ENCODE measurements around the gene MRPL12.

- TF ChIP-seq ATF6 (CRISPR knock-in tag; IDR thresholded peaks at IDR 0.05) (no peak), ATF3 (CRISPR knock-in tag; conservative IDR thresholded peaks at IDR 0.05) (no peak), NR2C2 (CRISPR knock-in tag; IDR thresholded peaks at IDR 0.05) (no peak), IRF2 (CRISPR knock-in tag; IDR thresholded peaks at IDR 0.05; ENCODE audit: borderline replicate concordance, low read depth) (no peak), GTF2I (CRISPR knock-in tag; conservative IDR thresholded peaks at IDR 0.05) (no peak), CTCF (IDR thresholded peaks at IDR 0.05) (no peak), ZNF423 (CRISPR knock-in tag; IDR thresholded peaks at IDR 0.05) (no peak), ZNF121 (CRISPR knock-in tag; IDR thresholded peaks at IDR 0.05) (no peak), AFF4 (CRISPR knock-in tag; IDR thresholded peaks at IDR 0.05; ENCODE audit: borderline replicate concordance) (no peak), ZNF263 (CRISPR knock-in tag; IDR thresholded peaks at IDR 0.05; ENCODE audit: low read depth) (no peak)
Observed at GRCh38 chr17:81672504-81672903, 30.7 kb upstream of the MRPL12 start.

Data from WTC11 (cell line).